Choroid plexus epithelial cell (primary cell): ENCODE results near the gene MUC5B.

ENCODE experiments used
- DNase-seq: peaks from one replicate; pipeline ENCODE4 v3.0.0-alpha.2; 2010; ENCODE audit warnings: low read depth
- H3K4me3 ChIP-seq: 2 replicates; pipeline ENCODE4 v1.5.1; 2011; ENCODE audit warnings: low read depth, mild to moderate bottlenecking, control low read depth, low read length, moderate library complexity
- TF ChIP-seq, protein P1 (sequence below): conservative IDR thresholded peaks from 2 replicates; pipeline ENCODE4 v1.5.1; 2011; ENCODE audit warnings: low read depth, mild to moderate bottlenecking, control low read depth, inconsistent platforms, low read length, moderate library complexity

MUC5B gene

DNA sequence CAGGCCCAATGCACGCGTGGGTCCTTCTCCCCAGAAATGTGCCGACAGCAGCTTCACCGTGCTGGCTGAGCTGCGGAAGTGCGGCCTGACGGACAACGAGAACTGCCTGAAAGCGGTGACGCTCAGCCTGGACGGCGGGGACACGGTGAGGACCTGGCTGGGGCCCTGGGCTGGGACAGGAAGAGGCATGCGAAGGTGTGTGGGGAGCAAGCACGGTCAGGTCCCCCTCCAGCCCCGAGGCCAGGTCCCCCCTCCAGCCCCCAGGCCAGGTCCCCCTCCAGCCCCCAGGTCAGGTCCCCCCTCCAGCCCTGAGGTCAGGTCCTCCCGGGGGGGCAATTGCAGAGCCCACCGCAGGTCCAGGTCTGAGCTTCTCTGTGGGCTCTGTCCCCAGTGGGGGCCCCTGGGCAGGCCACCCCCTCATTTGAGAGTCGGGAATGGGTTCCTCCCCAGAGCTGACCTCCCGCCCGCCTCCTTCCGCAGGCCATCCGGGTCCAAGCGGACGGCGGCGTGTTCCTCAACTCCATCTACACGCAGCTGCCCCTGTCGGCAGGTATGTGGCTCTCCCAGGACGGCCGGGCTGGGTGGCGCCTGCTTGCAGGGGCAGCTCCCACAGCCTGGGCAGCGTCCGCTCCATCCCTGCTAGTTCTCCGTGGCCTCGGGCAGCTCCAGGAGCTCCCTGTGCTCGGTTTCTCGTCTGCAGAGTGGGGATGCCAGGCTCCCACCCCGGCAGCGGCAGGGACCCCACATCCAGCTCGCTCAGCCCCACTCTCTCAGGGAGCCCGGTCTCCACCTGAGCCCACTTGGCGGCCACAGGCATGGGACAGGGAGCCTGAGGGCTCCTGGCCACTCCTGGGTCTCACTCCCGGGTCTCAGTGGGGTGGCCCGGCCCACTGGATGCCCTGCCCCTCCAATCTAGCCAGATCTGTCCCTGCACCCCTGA is 7.9 kb downstream of the MUC5B start:
- TF ChIP-seq, protein P1, sequence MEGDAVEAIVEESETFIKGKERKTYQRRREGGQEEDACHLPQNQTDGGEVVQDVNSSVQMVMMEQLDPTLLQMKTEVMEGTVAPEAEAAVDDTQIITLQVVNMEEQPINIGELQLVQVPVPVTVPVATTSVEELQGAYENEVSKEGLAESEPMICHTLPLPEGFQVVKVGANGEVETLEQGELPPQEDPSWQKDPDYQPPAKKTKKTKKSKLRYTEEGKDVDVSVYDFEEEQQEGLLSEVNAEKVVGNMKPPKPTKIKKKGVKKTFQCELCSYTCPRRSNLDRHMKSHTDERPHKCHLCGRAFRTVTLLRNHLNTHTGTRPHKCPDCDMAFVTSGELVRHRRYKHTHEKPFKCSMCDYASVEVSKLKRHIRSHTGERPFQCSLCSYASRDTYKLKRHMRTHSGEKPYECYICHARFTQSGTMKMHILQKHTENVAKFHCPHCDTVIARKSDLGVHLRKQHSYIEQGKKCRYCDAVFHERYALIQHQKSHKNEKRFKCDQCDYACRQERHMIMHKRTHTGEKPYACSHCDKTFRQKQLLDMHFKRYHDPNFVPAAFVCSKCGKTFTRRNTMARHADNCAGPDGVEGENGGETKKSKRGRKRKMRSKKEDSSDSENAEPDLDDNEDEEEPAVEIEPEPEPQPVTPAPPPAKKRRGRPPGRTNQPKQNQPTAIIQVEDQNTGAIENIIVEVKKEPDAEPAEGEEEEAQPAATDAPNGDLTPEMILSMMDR = no peak
- no peak overlapping the region for H3K4me3 ChIP-seq
- no peak for DNase-seq

DNA sequence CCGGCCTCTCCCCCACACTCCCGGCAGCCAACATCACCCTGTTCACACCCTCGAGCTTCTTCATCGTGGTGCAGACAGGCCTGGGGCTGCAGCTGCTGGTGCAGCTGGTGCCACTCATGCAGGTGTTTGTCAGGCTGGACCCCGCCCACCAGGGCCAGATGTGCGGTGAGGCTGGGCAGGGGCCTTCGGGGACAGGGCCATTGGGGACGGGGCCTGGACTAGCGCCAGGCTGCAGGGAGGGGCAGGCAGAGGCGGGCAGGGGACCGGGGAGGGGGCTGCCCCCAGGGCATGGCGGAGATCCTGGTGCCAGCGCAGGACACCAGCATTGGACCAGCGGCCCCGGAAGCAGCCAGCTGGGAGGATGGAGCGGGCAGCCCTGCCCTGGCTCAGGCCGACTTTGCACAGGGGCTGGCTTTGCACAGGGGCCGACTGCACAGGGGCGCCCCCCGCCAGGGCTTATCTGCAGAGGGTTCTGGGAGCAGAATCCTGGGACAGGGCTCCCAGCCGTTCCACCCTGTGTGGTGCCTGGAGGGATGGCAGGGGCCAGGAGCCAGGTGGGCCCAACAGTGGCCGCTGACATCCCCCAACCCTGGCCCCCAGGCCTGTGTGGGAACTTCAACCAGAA is 8.6 kb downstream of the MUC5B start:
- H3K4me3 ChIP-seq = no peak overlapping the region
- TF ChIP-seq, protein P1 = no peak
- no peak for DNase-seq

DNA sequence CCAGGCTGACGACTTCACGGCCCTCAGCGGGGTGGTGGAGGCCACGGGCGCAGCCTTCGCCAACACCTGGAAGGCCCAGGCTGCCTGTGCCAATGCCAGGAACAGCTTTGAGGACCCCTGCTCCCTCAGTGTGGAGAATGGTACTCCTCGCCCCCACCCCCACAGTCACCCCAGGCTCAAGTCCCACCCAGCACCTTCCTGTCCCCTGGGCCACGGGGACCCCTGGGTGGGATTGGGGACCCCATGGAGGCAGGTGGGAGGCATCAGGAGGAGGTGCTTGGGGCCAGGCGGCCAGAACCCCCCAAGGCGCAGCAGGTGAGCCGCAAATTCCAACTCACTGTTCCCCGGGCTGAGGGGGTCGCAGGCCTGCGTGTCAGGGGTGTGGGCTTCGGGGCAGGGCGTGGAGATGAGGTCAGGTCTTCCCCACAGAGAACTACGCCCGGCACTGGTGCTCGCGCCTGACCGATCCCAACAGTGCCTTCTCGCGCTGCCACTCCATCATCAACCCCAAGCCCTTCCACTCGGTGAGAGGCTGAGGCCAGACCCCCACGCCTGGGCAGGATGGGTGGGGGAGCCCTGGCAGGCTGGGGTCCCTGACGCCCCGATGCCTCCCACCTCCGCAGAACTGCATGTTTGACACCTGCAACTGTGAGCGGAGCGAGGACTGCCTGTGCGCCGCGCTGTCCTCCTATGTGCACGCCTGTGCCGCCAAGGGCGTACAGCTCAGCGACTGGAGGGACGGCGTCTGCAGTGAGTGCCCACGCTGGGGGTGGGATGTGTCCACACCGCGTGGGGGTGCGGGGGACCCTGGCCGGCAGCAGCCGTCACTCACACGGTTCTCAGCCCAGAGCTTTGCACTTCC is 9.4 kb downstream of the MUC5B start:
- TF ChIP-seq, protein P1 = no peak
- no peak overlapping the region for H3K4me3 ChIP-seq
- DNase-seq = no peak

DNA sequence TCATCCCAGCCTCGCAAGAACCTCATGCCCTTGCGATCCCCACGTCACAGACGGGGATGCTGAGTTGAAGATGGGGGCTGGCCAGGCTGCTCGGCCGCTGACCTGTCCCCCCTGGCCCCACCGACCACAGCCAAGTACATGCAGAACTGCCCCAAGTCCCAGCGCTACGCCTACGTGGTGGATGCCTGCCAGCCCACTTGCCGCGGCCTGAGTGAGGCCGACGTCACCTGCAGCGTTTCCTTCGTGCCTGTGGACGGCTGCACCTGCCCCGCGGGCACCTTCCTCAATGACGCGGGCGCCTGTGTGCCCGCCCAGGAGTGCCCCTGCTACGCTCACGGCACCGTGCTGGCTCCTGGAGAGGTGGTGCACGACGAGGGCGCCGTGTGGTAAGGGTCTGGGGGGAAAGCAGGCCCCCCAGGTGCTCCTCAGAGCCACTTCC is 10.0 kb downstream of the MUC5B start:
- TF ChIP-seq, protein P1 = no peak
- H3K4me3 ChIP-seq = no peak overlapping the region
- DNase-seq = no peak

DNA sequence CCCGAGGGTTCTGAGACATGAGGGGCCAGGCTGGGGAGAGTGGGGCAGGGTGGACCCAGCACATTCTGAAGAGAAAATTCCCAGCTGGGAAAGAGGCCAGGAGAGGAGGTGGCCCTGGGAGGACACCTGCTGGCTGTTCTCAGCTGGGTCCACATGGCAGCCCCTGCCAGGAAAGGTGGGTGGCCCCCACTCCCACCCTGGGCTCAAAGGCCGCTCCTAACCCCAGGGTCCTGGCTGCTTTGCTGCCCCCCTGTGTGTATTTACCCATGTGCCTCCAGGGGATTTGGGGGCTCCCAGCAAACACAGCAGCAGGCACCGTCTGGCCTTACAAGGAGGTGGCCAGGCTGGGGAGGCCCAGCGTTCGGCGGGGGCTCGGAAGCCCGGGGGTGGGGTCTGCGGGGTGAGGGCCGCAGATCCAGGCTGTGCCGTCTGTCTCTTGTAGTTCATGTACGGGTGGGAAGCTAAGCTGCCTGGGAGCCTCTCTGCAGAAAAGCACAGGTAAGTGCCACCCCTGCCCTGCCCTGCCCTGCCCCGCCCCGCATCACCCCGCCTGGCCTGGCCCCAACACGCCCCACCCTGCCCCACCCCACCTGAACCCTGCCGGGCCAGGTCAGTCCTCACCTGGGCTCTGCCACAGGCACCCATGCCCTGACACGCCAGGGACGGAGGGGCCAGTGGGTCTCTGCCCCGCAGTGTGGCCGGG is 10.6 kb downstream of the MUC5B start:
- DNase-seq = no peak
- TF ChIP-seq, protein P1 = no peak
- H3K4me3 ChIP-seq = no peak overlapping the region

DNA sequence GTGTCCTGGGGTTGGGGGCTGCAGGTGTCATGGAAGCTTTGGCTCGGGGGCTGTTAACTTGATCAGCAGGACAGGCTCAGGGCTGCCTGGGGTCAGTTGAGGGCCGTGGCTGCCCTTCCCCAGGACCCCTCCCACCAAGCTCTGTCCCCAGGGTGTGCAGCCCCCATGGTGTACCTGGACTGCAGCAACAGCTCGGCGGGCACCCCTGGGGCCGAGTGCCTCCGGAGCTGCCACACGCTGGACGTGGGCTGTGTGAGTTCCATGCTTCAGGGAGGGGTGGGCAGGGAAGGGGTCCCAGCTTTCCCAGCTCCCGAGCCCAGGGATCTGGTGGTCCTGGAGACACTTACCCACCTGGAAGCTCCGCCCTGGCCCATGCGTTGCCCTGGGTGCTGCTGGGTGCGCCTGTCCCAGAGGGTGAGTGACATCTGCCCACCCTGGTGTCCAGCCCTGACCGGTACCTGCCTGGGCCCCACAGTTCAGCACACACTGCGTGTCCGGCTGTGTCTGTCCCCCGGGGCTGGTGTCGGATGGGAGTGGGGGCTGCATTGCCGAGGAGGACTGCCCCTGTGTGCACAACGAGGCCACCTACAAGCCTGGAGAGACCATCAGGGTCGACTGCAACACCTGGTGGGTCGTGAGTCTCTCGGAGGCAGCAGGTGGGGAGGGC is 11.3 kb downstream of the MUC5B start:
- no peak for DNase-seq
- TF ChIP-seq, protein P1 = no peak

More for the DNA sequence above, 11.3 kb downstream of the MUC5B start:
- no peak overlapping the region for H3K4me3 ChIP-seq
